HG02938 (cell line): ENCODE data around the gene SGMS1.
"Not testable (repeated sequence)": the region's sequence is repeated elsewhere in the genome, so short reads cannot be mapped to it uniquely, and the experiment has no call there.

ENCODE experiments used
- ATAC-seq: cut with Tn5 transposase; IDR thresholded peaks from one replicate; pipeline ENCODE4 v1.9.1; 2021; ENCODE audit warnings: mild to moderate bottlenecking, moderate library complexity; ENCODE audit not compliant: unreplicated experiment

SGMS1 gene

GRCh38 chr10:50471583-50471975, 152.2 kb downstream of the SGMS1 start:
- ATAC-seq = no peak

GRCh38 chr10:50470798-50471582, 152.8 kb downstream of the SGMS1 start:
- ATAC-seq = no peak

GRCh38 chr10:50470345-50470744, 153.4 kb downstream of the SGMS1 start:
- ATAC-seq = peak; percentile 40

GRCh38 chr10:50469778-50470193, 154.0 kb downstream of the SGMS1 start:
- ATAC-seq = no peak

GRCh38 chr10:50469288-50469687, 154.5 kb downstream of the SGMS1 start:
- ATAC-seq = no peak

GRCh38 chr10:50467209-50467608, 156.5 kb downstream of the SGMS1 start:
- no peak for ATAC-seq

GRCh38 chr10:50464004-50464409, 159.7 kb downstream of the SGMS1 start:
- ATAC-seq = no peak

- ATAC-seq = no peak
Measured at GRCh38 chr10:50461834-50462233, 161.9 kb downstream of the SGMS1 start.

- no peak for ATAC-seq
Measured at GRCh38 chr10:50461123-50461522, 162.6 kb downstream of the SGMS1 start.

GRCh38 chr10:50456719-50457118, 167.0 kb downstream of the SGMS1 start:
- no peak for ATAC-seq

GRCh38 chr10:50453940-50454339, 169.8 kb downstream of the SGMS1 start:
- no peak for ATAC-seq

- peak; percentile 42 for ATAC-seq
Measured at GRCh38 chr10:50452603-50453002, 171.2 kb downstream of the SGMS1 start.

- ATAC-seq = no peak
Measured at GRCh38 chr10:50447691-50448090, 176.1 kb downstream of the SGMS1 start.

- not testable (repeated sequence) for ATAC-seq
Measured at GRCh38 chr10:50445777-50446176, 178.0 kb downstream of the SGMS1 start.

- ATAC-seq = no peak
Measured at GRCh38 chr10:50440489-50440888, 183.3 kb downstream of the SGMS1 start.

- no peak for ATAC-seq
Measured at GRCh38 chr10:50439806-50440205, 183.9 kb downstream of the SGMS1 start.

GRCh38 chr10:50439187-50439586, 184.6 kb downstream of the SGMS1 start:
- no peak for ATAC-seq

GRCh38 chr10:50438049-50438936, 185.5 kb downstream of the SGMS1 start:
- ATAC-seq = no peak

- no peak for ATAC-seq
Measured at GRCh38 chr10:50437248-50437647, 186.5 kb downstream of the SGMS1 start.

- ATAC-seq = no peak
Measured at GRCh38 chr10:50436805-50437204, 187.0 kb downstream of the SGMS1 start.

GRCh38 chr10:50432211-50433009, 191.3 kb downstream of the SGMS1 start:
- peak; percentile 62 for ATAC-seq
